Measurements from ENCODE around the gene ZSWIM4. TPM values are rescaled to one million over a fixed set of nuclear protein-coding genes. Genes with fewer than 3 reads are reported as not detected.
A peak's percentile ranks its signal among the peaks of the same experiment; 100 is the strongest.

The ZSWIM4 gene
- total and polyA plus RNA-seq, 2 of the 13 experiments (the other 11 are each of a cell fraction or from before 2014, with no cell fraction given) = 0.33 to 0.86 TPM

DNA sequence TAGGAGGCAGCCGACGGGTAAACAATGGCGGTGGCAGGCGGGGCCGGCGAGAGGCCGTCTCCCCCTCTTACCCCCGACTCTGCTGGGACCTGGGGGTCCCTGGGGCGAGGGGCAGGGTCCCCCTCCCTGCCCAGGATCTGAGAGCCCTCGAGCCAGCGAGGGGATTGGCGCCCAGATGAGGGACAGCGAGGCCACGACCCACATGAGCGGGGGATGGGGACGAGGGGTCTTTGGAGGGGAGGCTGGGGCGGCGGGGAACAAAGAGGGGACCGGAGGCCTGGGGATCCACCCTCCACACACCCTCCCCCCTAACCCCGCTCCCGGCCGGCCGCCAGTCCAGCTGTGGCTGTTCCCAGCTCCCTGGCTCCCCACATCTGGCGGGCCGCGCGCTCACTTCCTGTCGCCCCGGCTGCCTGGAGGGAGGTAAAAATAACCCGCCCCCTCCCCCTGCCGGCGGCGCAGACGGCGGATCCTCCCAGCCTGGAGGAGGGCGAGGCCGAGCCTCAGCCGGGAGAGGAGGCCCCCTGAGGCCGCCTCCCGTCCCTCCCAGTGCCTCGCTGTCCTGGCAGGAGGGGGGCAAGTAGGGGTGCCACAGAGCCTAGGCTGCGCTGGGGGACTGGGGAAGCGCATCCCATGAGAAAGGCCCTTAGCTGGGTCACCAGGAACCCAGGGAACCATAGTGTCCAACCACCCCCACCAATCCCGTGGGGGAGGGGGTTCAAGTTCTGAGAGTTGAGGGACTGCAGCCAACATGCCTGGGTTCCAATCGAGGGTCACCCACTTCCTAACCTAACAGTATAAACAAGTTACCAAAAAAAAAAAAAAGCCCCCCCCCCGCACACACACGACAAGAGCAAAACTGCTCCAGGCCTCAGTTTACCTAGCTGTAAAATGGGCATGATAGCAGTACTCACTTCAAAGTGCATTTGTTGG lies 52.4 kb downstream of the ZSWIM4 start (continued):
- TF ChIP-seq, protein P1, sequence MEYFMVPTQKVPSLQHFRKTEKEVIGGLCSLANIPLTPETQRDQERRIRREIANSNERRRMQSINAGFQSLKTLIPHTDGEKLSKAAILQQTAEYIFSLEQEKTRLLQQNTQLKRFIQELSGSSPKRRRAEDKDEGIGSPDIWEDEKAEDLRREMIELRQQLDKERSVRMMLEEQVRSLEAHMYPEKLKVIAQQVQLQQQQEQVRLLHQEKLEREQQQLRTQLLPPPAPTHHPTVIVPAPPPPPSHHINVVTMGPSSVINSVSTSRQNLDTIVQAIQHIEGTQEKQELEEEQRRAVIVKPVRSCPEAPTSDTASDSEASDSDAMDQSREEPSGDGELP (IDR thresholded peaks at IDR 0.05; ENCODE audit: borderline replicate concordance, low read depth) = peak; percentile 74; the same call in 1 of the 2 replicates
- TF ChIP-seq ZNF460 (CRISPR knock-in tag; IDR thresholded peaks at IDR 0.05; ENCODE audit: borderline replicate concordance) = 0 out of 2 replicates have a peak, but pooled peaks have one; percentile 27
- 0 out of 2 replicates have a peak, but pooled peaks have one; percentile 37 for TF ChIP-seq ZNF510 (CRISPR knock-in tag; IDR thresholded peaks at IDR 0.05; ENCODE audit: low read depth)
- TF ChIP-seq FOSL2 (CRISPR knock-in tag; IDR thresholded peaks at IDR 0.05) = peak; percentile 78
- TF ChIP-seq SRY (CRISPR knock-in tag; IDR thresholded peaks at IDR 0.05) = no peak
- TF ChIP-seq PATZ1 (CRISPR knock-in tag; IDR thresholded peaks at IDR 0.05) = peak; percentile 90
- TF ChIP-seq ETS1 (CRISPR knock-in tag; IDR thresholded peaks at IDR 0.05) = no peak
- TF ChIP-seq MYPOP (CRISPR knock-in tag; IDR thresholded peaks at IDR 0.05) = peak; percentile 47; the same call in 1 of the 2 replicates
- no peak for TF ChIP-seq ZNF660 (CRISPR knock-in tag; IDR thresholded peaks at IDR 0.05; ENCODE audit: borderline replicate concordance, low read depth)
- TF ChIP-seq SP5 (CRISPR knock-in tag; IDR thresholded peaks at IDR 0.05; ENCODE audit: borderline replicate concordance, low read depth) = peak; percentile 35; the same call in 1 of the 2 replicates
- TF ChIP-seq ZNF569 (CRISPR knock-in tag; IDR thresholded peaks at IDR 0.05; ENCODE audit: borderline replicate concordance) = no peak
- TF ChIP-seq, protein P2, sequence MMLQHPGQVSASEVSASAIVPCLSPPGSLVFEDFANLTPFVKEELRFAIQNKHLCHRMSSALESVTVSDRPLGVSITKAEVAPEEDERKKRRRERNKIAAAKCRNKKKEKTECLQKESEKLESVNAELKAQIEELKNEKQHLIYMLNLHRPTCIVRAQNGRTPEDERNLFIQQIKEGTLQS (CRISPR knock-in tag; IDR thresholded peaks at IDR 0.05) = peak; percentile 24; the same call in 1 of the 2 replicates
- peak; percentile 5; the same call in 1 of the 2 replicates for TF ChIP-seq NR2F2 (IDR thresholded peaks at IDR 0.05; ENCODE audit: borderline replicate concordance, low read depth)
- TF ChIP-seq RBM39 (IDR thresholded peaks at IDR 0.05; ENCODE audit: low read depth, low read length, poor library complexity, severe bottlenecking) = peak; percentile 51
- TF ChIP-seq CBFB (CRISPR knock-in tag; IDR thresholded peaks at IDR 0.05) = no peak
- TF ChIP-seq ARID4A (CRISPR knock-in tag; IDR thresholded peaks at IDR 0.05; ENCODE audit: borderline replicate concordance) = peak; percentile 29; the same call in 1 of the 2 replicates
